Stimulated activated CD4-positive, alpha-beta T cell treated with anti-CD3 and anti-CD28 coated beads, Interleukin-1b, Interleukin-23, amount 100 ng/mL, for 4 hours (primary cell): Measurements from ENCODE around the gene SERPINF2.
"Not testable (repeated sequence)": the region's sequence is repeated elsewhere in the genome, so short reads cannot be mapped to it uniquely, and the experiment has no call there.

Experiments used
- DNase-seq, 2 donors: peaks; one replicate each; pipeline ENCODE4 v3.0.0-alpha.2; 2020; ENCODE audit warnings: low read depth in 2 of 2

The SERPINF2 gene

GRCh38 chr17:1789936-1790335, 47.3 kb downstream of the SERPINF2 start:
- DNase-seq = no peak

- no peak for DNase-seq
Measured at GRCh38 chr17:1792495-1793446, 50.1 kb downstream of the SERPINF2 start.

GRCh38 chr17:1793447-1793806, 50.8 kb downstream of the SERPINF2 start:
- DNase-seq = no peak

GRCh38 chr17:1796800-1797199, 54.1 kb downstream of the SERPINF2 start:
- DNase-seq = no peak

- no peak for DNase-seq
Measured at GRCh38 chr17:1797323-1797722, 54.7 kb downstream of the SERPINF2 start.

- not testable (repeated sequence) for DNase-seq
Measured at GRCh38 chr17:1797846-1798245, 55.2 kb downstream of the SERPINF2 start.

- no peak for DNase-seq
Measured at GRCh38 chr17:1800240-1800639, 57.6 kb downstream of the SERPINF2 start.

- DNase-seq = no peak
Measured at GRCh38 chr17:1800712-1801111, 58.0 kb downstream of the SERPINF2 start.

- no peak for DNase-seq
Measured at GRCh38 chr17:1802429-1802828, 59.8 kb downstream of the SERPINF2 start.

GRCh38 chr17:1803280-1803679, 60.6 kb downstream of the SERPINF2 start:
- DNase-seq = no peak
